NCI-H82 treated with DMSO at 0.1 percent for 48 hours (cell line): ENCODE data around the gene GGCT.
"Not testable (repeated sequence)": the region's sequence is repeated elsewhere in the genome, so short reads cannot be mapped to it uniquely, and the experiment has no call there.

Experiments used
- DNase-seq: peaks from one replicate; lab custom pipeline; 2025; ENCODE audit not compliant: unreplicated experiment; lab: John Stamatoyannopoulos, UW

GGCT gene

GRCh38 chr7:30504301-30505173 is at the start of gene GGCT:
TSS of gene GGCT (minus strand) at chr7:30504829. CDS start at chr7:30504709, 120 bp downstream.
- peak; percentile 96 for DNase-seq

GRCh38 chr7:30553546-30553945 is 48.9 kb upstream of the GGCT start:
- DNase-seq = no peak

GRCh38 chr7:30553141-30553540 is 48.5 kb upstream of the GGCT start:
- no peak for DNase-seq

- no peak for DNase-seq
Measured at GRCh38 chr7:30552330-30552729, 47.7 kb upstream of the GGCT start.

GRCh38 chr7:30549931-30550493 is 45.4 kb upstream of the GGCT start:
- DNase-seq = no peak

- DNase-seq = peak; percentile 34
Measured at GRCh38 chr7:30548845-30549244, 44.2 kb upstream of the GGCT start.

GRCh38 chr7:30546596-30546995 is 42.0 kb upstream of the GGCT start:
- DNase-seq = no peak

GRCh38 chr7:30545791-30546555 is 41.3 kb upstream of the GGCT start:
- DNase-seq = no peak

GRCh38 chr7:30543813-30544525 is 39.3 kb upstream of the GGCT start:
- DNase-seq = no peak

- not testable (repeated sequence) for DNase-seq
Measured at GRCh38 chr7:30543115-30543514, 38.5 kb upstream of the GGCT start.

- DNase-seq = no peak
Measured at GRCh38 chr7:30533886-30534285, 29.3 kb upstream of the GGCT start.

GRCh38 chr7:30531286-30531685 is 26.7 kb upstream of the GGCT start:
- DNase-seq = no peak

GRCh38 chr7:30530373-30530772 is 25.7 kb upstream of the GGCT start:
- DNase-seq = no peak

GRCh38 chr7:30528779-30529178 is 24.1 kb upstream of the GGCT start:
- no peak for DNase-seq

GRCh38 chr7:30527297-30527696 is 22.7 kb upstream of the GGCT start:
- not testable (repeated sequence) for DNase-seq

GRCh38 chr7:30526163-30526562 is 21.5 kb upstream of the GGCT start:
- no peak for DNase-seq

GRCh38 chr7:30525429-30525828 is 20.8 kb upstream of the GGCT start:
- DNase-seq = no peak

GRCh38 chr7:30524545-30524944 is 19.9 kb upstream of the GGCT start:
- no peak for DNase-seq

GRCh38 chr7:30523466-30523865 is 18.8 kb upstream of the GGCT start:
- DNase-seq = no peak

- DNase-seq = no peak
Measured at GRCh38 chr7:30522159-30522558, 17.5 kb upstream of the GGCT start.

- DNase-seq = no peak
Measured at GRCh38 chr7:30521532-30521931, 16.9 kb upstream of the GGCT start.
